Breast epithelium (tissue), 4 donors: ENCODE data around the gene UBE2Q2. TPM values are rescaled to one million over a fixed set of nuclear protein-coding genes. Genes with fewer than 3 reads are reported as not detected.

Experiments
- DNase-seq, 2 donors: peaks; one replicate each; pipeline ENCODE4 v3.0.0-alpha.2; 2019; ENCODE audit warnings: low spot score in 2 of 2
- H3K27ac ChIP-seq, 2 donors: fragments of 200-600 bp; sonication (generic) in 1 of 2; one replicate each; pipeline ENCODE4 v1.5.1; 2016 to 2019; ENCODE audit warnings: mild to moderate bottlenecking in 1 of 2
- H3K27me3 ChIP-seq, 2 donors: fragments of 200-600 bp; sonication (generic) in 1 of 2; one replicate each; pipeline versions ENCODE4 v1.5.1 to v1.6.0; 2017 to 2019; ENCODE audit warnings: control low read depth in 1 of 2, mild to moderate bottlenecking in 1 of 2
- H3K36me3 ChIP-seq: fragments of 200-600 bp; one replicate; pipeline ENCODE4 v1.5.1; 2019
- H3K4me1 ChIP-seq, 2 donors: fragments of 200-600 bp; sonication (generic); one replicate each; pipeline ENCODE4 v1.5.1; 2016 to 2019; ENCODE audit warnings: control low read depth in 1 of 2
- H3K4me3 ChIP-seq, 3 donors: fragments of 200-600 bp; sonication (generic); 1 replicate in 2 of 3; 2 replicates in 1 of 3; pipeline ENCODE4 v1.5.1; 2016 to 2019; ENCODE audit warnings: mild to moderate bottlenecking in 3 of 3, moderate library complexity in 2 of 3
- H3K9me3 ChIP-seq, 2 donors: fragments of 200-600 bp; sonication (generic) in 1 of 2; one replicate each; pipeline ENCODE4 v1.5.1; 2016 to 2019; ENCODE audit warnings: control low read depth in 1 of 2
- CTCF ChIP-seq, 3 donors: fragments of 450-650 bp; IDR thresholded peaks; one replicate each; pipeline ENCODE4 v1.5.1; 2016 to 2017; ENCODE audit warnings: antibody characterized with exemption in 3 of 3, mild to moderate bottlenecking in 3 of 3, moderate library complexity in 3 of 3
- POLR2A ChIP-seq: fragments of 450-650 bp; IDR thresholded peaks from one replicate; pipeline ENCODE4 v1.6.1; 2016; ENCODE audit warnings: antibody characterized with exemption, mild to moderate bottlenecking, moderate library complexity
- POLR2AphosphoS5 ChIP-seq, 3 donors: sonication (generic); formaldehyde crosslinking; IDR thresholded peaks; one replicate each; pipeline ENCODE4 v1.6.1; 2017; ENCODE audit warnings: antibody characterized with exemption in 3 of 3
- intact Hi-C: fragments of 100-400 bp; cut with DNase I; formaldehyde crosslinking; loops from one replicate; pipeline ENCODE4 v1.15.1; 2023; ENCODE audit warnings: low total_unique reads
- total RNA-seq, 3 donors: library from RNA; depleted of rRNA; stranded (reverse); fragments of >200 nt; gene quantifications; one replicate each; pipeline ENCODE4 v1.1.0, GENCODE V29; 2016

The UBE2Q2 gene
- total RNA-seq, 3 donors from 2014 or later = 45.9 to 56.5 (median 48.8) TPM

- Histone ChIP-seq H3K27ac (no peak overlapping the region), H3K9me3 (no peaks in the 10 kb centered on the region), H3K27me3 (no peaks in the 10 kb centered on the region), H3K4me3 (no peak overlapping the region), H3K36me3 (no peaks in the 10 kb centered on the region), H3K4me1 (no peaks in the 10 kb centered on the region)
- DNase-seq = no peak
- TF ChIP-seq CTCF (IDR thresholded peaks at IDR 0.05) (no peak), POLR2AphosphoS5 (IDR thresholded peaks at IDR 0.05) (no peak), POLR2A (no peak)
- intact Hi-C loops = no loop called here
Measured at GRCh38 chr15:75830910-75831805, 12.1 kb upstream of the UBE2Q2 start.

- Histone ChIP-seq H3K4me3 (no peak overlapping the region), H3K9me3 (no peaks in the 10 kb centered on the region), H3K27me3 (no peaks in the 10 kb centered on the region), H3K36me3 (no peaks in the 10 kb centered on the region), H3K4me1 (no peaks in the 10 kb centered on the region), H3K27ac (no peak overlapping the region)
- intact Hi-C loops = no loop called here
- TF ChIP-seq POLR2A (no peak), CTCF (IDR thresholded peaks at IDR 0.05) (no peak), POLR2AphosphoS5 (IDR thresholded peaks at IDR 0.05) (no peak)
- no peak for DNase-seq
Measured at GRCh38 chr15:75831806-75832102, 11.5 kb upstream of the UBE2Q2 start.

GRCh38 chr15:75832114-75832513 lies 11.1 kb upstream of the UBE2Q2 start:
- Histone ChIP-seq H3K27me3 (no peaks in the 10 kb centered on the region), H3K4me1 (no peaks in the 10 kb centered on the region), H3K36me3 (no peaks in the 10 kb centered on the region), H3K9me3 (no peaks in the 10 kb centered on the region), H3K27ac (no peak overlapping the region), H3K4me3 (no peak overlapping the region)
- intact Hi-C loops = no loop called here
- TF ChIP-seq CTCF (IDR thresholded peaks at IDR 0.05) (no peak), POLR2A (no peak), POLR2AphosphoS5 (IDR thresholded peaks at IDR 0.05) (no peak)
- no peak for DNase-seq

GRCh38 chr15:75834021-75834420 lies 9.2 kb upstream of the UBE2Q2 start:
- intact Hi-C loops = no loop called here
- TF ChIP-seq CTCF (IDR thresholded peaks at IDR 0.05) (no peak), POLR2A (no peak), POLR2AphosphoS5 (IDR thresholded peaks at IDR 0.05) (no peak)
- H3K9me3 ChIP-seq = no peaks in the 10 kb centered on the region

More at GRCh38 chr15:75834021-75834420, 9.2 kb upstream of the UBE2Q2 start:
- Histone ChIP-seq H3K36me3 (no peaks in the 10 kb centered on the region), H3K27ac (no peak overlapping the region), H3K4me1 (no peaks in the 10 kb centered on the region), H3K4me3 (no peak overlapping the region), H3K27me3 (no peaks in the 10 kb centered on the region)
- no peak for DNase-seq
